Sigmoid colon (tissue), 7 donors: Measurements from ENCODE around the gene MEGF6. TPM values are rescaled to one million over a fixed set of nuclear protein-coding genes. Genes with fewer than 3 reads are reported as not detected.

Source experiments
- DNase-seq: peaks from one replicate; pipeline ENCODE4 v3.0.0-alpha.2; 2019
- H3K27ac ChIP-seq, 4 donors: fragments of 200-600 bp; sonication (generic); one replicate each; pipeline ENCODE4 v1.5.1; 2016 to 2019; ENCODE audit warnings: mild to moderate bottlenecking in 1 of 4
- H3K27me3 ChIP-seq, 3 donors: fragments of 200-600 bp; sonication (generic); one replicate each; pipeline ENCODE4 v1.5.1; 2019; ENCODE audit warnings: mild to moderate bottlenecking in 1 of 3
- H3K36me3 ChIP-seq, 4 donors: fragments of 200-600 bp; sonication (generic); one replicate each; pipeline ENCODE4 v1.5.1; 2016 to 2019
- H3K4me1 ChIP-seq, 4 donors: fragments of 200-600 bp; sonication (generic); one replicate each; pipeline ENCODE4 v1.5.1; 2017 to 2019
- H3K4me3 ChIP-seq, 4 donors: fragments of 200-600 bp; sonication (generic); one replicate each; pipeline ENCODE4 v1.5.1; 2017 to 2019; ENCODE audit warnings: mild to moderate bottlenecking in 2 of 4, moderate library complexity in 1 of 4
- H3K9me3 ChIP-seq, 4 donors: fragments of 200-600 bp in 3 of 4; sonication (generic) in 3 of 4; one replicate each; pipeline versions ENCODE4 v1.5.1 to v1.6.1; 2013 to 2019
- EP300 ChIP-seq, 4 donors: sonication (generic); formaldehyde crosslinking; IDR thresholded peaks; one replicate each; pipeline ENCODE4 v1.6.1; 2017; ENCODE audit warnings: antibody characterized with exemption in 4 of 4
- POLR2A ChIP-seq, 2 donors: fragments of 450-650 bp; IDR thresholded peaks; one replicate each; pipeline ENCODE4 v1.6.1; 2016; ENCODE audit warnings: antibody characterized with exemption in 2 of 2, mild to moderate bottlenecking in 2 of 2, moderate library complexity in 2 of 2
- POLR2AphosphoS5 ChIP-seq, 4 donors: sonication (generic); formaldehyde crosslinking; IDR thresholded peaks; one replicate each; pipeline ENCODE4 v1.6.1; 2017; ENCODE audit warnings: antibody characterized with exemption in 4 of 4
- WGBS, 2 donors: extraction: QIAGEN DNeasy Blood & Tissue Kit; methylation state at CpG; one replicate each; pipeline ENCODE4 v1.1.7; 2013; 5-methylcytosine and 5-hydroxymethylcytosine counted together
- intact Hi-C: fragments of 100-400 bp; cut with DNase I; formaldehyde crosslinking; loops from one replicate; pipeline ENCODE4 v1.15.1; 2023
- polyA plus RNA-seq, 3 donors: library from polyadenylated mRNA; stranded (reverse); fragments of 200-250 nt; gene quantifications; one replicate each; pipeline ENCODE4 v1.2.3, GENCODE V29; 2013
- total RNA-seq, 4 donors: library from RNA; depleted of rRNA; stranded (reverse); fragments of >200 nt; gene quantifications; one replicate each; pipeline ENCODE4 v1.1.0, GENCODE V29; 2016
- TF ChIP-seq, protein P1 (sequence below), 4 experiments: fragments of 450-650 bp in 3 of 4; fragments of 200-600 bp in 1 of 4; IDR thresholded peaks; one replicate each; pipeline ENCODE4 v1.5.1; 2016 to 2019; ENCODE audit warnings: antibody characterized with exemption in 4 of 4, mild to moderate bottlenecking in 3 of 4, moderate library complexity in 2 of 4
- donor health status: healthy with polysubstance abuse.
- donor health status: Bipolar disorder and iron deficiency.
- donor health status: healthy.

The MEGF6 gene
- total and polyA plus RNA-seq, 7 donors = 2.4 to 31.9 (median 7.8) TPM; not detected in 1

DNA sequence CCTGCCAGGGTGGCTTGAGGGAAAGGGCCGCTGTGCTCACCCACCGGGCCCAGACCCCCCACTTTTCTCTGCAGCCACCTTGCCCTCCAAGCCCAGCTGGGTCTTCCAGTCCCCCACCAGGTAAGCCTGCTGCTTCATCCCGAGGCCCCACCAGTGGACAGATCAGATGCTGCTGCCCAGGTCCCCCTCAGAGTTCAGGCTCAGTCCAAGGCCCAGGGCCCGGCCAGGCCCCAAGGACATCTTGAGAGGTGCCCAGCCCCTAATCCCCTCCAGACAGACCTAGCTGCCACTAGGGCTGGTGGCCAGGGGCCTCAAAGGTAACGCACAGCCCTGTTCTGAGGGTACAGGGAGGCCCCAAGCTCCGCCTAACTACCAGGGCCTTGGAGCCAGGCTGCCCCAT lies 58.6 kb downstream of the MEGF6 start:
- TF ChIP-seq EP300 (IDR thresholded peaks at IDR 0.05) = no peak
- no peak for TF ChIP-seq POLR2A (IDR thresholded peaks at IDR 0.05)
- TF ChIP-seq, protein P1, sequence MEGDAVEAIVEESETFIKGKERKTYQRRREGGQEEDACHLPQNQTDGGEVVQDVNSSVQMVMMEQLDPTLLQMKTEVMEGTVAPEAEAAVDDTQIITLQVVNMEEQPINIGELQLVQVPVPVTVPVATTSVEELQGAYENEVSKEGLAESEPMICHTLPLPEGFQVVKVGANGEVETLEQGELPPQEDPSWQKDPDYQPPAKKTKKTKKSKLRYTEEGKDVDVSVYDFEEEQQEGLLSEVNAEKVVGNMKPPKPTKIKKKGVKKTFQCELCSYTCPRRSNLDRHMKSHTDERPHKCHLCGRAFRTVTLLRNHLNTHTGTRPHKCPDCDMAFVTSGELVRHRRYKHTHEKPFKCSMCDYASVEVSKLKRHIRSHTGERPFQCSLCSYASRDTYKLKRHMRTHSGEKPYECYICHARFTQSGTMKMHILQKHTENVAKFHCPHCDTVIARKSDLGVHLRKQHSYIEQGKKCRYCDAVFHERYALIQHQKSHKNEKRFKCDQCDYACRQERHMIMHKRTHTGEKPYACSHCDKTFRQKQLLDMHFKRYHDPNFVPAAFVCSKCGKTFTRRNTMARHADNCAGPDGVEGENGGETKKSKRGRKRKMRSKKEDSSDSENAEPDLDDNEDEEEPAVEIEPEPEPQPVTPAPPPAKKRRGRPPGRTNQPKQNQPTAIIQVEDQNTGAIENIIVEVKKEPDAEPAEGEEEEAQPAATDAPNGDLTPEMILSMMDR (IDR thresholded peaks at IDR 0.05) = no peak
- no peak for TF ChIP-seq POLR2AphosphoS5 (IDR thresholded peaks at IDR 0.05)

DNA sequence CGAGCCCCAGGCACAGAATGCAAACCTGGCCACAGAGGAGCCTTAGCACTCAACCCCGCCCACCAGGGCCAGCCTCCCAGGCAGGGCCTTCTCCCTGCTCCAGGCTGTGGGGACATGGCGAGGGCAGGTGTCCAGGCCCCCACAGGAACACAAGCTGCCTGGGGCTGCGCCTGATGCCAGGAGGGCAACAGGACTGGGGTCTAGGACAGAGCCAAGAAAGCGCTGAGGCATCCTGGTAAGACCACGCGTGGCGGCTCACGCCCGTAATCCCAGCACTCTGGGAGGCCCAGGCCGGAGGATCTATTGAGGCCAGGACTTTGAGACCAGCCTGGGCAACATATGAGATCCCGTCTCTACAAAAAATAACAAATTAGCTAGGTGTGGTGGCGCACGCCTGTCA lies 59.1 kb downstream of the MEGF6 start:
- 95% methylated on average over 14 of the region's 14 CpGs for WGBS, 2 donors
- no peak for TF ChIP-seq POLR2AphosphoS5 (IDR thresholded peaks at IDR 0.05)
- TF ChIP-seq POLR2A (IDR thresholded peaks at IDR 0.05) = no peak
- TF ChIP-seq, protein P1 (IDR thresholded peaks at IDR 0.05) = no peak
- TF ChIP-seq EP300 (IDR thresholded peaks at IDR 0.05) = no peak
- intact Hi-C loops = no loop called here

More for the DNA sequence above, 58.6 kb downstream of the MEGF6 start:
- H3K27me3 ChIP-seq = no peaks in the 10 kb centered on the region
- H3K9me3 ChIP-seq = no peaks in the 10 kb centered on the region
- peaks cover 0 to 27% (median 22%) of the 10 kb centered on the region in 4 donors for H3K4me1 ChIP-seq
- no peaks in the 10 kb centered on the region for H3K36me3 ChIP-seq
- H3K4me3 ChIP-seq = no peak overlapping the region
- intact Hi-C loops = no loop called here
- H3K27ac ChIP-seq = no peak overlapping the region
- WGBS, 2 donors = 89 to 91% methylated on average over 6 of the region's 6 CpGs
- no peak for DNase-seq

DNA sequence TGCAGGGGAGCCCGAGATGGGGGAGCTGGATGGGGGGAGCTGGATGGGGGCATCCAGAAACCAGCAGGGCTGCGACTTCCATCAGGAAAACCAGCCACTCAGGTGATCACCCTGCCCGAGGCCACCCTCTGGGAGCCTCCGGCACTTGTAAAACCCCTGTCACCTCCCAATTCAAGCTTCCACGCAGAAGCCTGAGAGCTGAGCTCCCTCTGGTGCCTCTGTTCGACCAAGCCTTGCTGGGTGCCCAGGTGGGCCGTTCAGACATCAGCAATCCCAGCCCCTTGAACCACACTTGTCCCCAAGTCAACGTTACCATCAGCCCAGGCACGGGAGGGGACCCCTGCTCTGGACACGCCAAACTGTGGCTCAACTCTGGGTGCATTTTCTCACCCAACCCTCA lies 59.6 kb downstream of the MEGF6 start:
- DNase-seq = no peak
- peaks cover 0 to 30% (median 24%) of the 10 kb centered on the region in 4 donors for H3K4me1 ChIP-seq
- H3K4me3 ChIP-seq = no peak overlapping the region
- no peaks in the 10 kb centered on the region for H3K9me3 ChIP-seq
- no peaks in the 10 kb centered on the region for H3K36me3 ChIP-seq
- no peaks in the 10 kb centered on the region for H3K27me3 ChIP-seq
- TF ChIP-seq POLR2A (IDR thresholded peaks at IDR 0.05) (no peak), POLR2AphosphoS5 (IDR thresholded peaks at IDR 0.05) (no peak), EP300 (IDR thresholded peaks at IDR 0.05) (no peak)
- TF ChIP-seq, protein P1 (IDR thresholded peaks at IDR 0.05) = no peak
- intact Hi-C loops = no loop called here
- no peak overlapping the region for H3K27ac ChIP-seq
- 72 to 84% methylated on average over 10 of the region's 10 CpGs for WGBS, 2 donors

More for the DNA sequence above, 59.1 kb downstream of the MEGF6 start:
- no peak for DNase-seq
- Histone ChIP-seq H3K4me3 (no peak overlapping the region), H3K4me1 (peaks cover 0 to 30% (median 24%) of the 10 kb centered on the region in 4 donors), H3K27ac (no peak overlapping the region), H3K9me3 (no peaks in the 10 kb centered on the region), H3K27me3 (no peaks in the 10 kb centered on the region), H3K36me3 (no peaks in the 10 kb centered on the region)

DNA sequence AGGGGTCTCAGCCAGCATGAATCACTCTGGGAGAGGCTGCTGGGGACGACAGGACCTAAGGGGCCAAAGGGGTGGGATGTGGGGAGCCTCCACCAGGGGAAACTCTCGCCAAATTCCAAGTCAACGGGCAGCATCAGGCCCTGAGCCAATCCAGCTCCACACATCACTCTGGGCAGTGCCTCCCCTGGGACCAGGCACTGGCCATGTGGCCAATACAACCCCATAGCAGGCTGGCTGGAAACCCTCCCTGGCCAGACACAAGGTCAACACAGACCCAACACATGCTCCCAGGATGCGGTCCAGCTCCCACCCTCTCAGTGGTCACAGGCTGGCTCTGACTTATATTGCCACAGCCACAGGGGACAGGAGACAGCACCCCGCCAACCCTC lies 60.0 kb downstream of the MEGF6 start:
- H3K36me3 ChIP-seq = no peaks in the 10 kb centered on the region
- H3K27ac ChIP-seq = no peak overlapping the region
- H3K9me3 ChIP-seq = no peaks in the 10 kb centered on the region
- peaks cover 0 to 30% (median 24%) of the 10 kb centered on the region in 4 donors for H3K4me1 ChIP-seq
- no peaks in the 10 kb centered on the region for H3K27me3 ChIP-seq
- intact Hi-C loops = no loop called here
- WGBS, 2 donors = 77 to 85% methylated on average over 5 of the region's 5 CpGs
- DNase-seq = no peak
- no peak overlapping the region for H3K4me3 ChIP-seq
- TF ChIP-seq, protein P1 (IDR thresholded peaks at IDR 0.05) = no peak
- TF ChIP-seq POLR2AphosphoS5 (IDR thresholded peaks at IDR 0.05) (no peak), POLR2A (IDR thresholded peaks at IDR 0.05) (no peak), EP300 (IDR thresholded peaks at IDR 0.05) (no peak)
